H1 (cell line): ENCODE measurements around the gene CTNNBL1. TPM values are rescaled to one million over a fixed set of nuclear protein-coding genes. Genes with fewer than 3 reads are reported as not detected.
A peak's percentile ranks its signal among the peaks of the same experiment; 100 is the strongest.

Source experiments
- ATF2 ChIP-seq: IDR thresholded peaks from 2 replicates; pipeline ENCODE4 v1.6.1; 2012; ENCODE audit warnings: low read length, inconsistent platforms
- CTCF ChIP-seq, 3 experiments: IDR thresholded peaks; 1 replicate in 2 of 3; 2 replicates in 1 of 3; pipeline versions ENCODE4 v1.5.1 to v1.6.1; 2011; ENCODE audit warnings: low read length in 3 of 3, mild to moderate bottlenecking in 3 of 3, inconsistent platforms in 2 of 3, low read depth in 1 of 3, moderate library complexity in 1 of 3; ENCODE audit not compliant: insufficient read depth in 1 of 3; ENCODE audit errors: control extremely low read depth in 1 of 3
- JUN ChIP-seq: IDR thresholded peaks from 2 replicates; pipeline ENCODE4 v1.6.1; 2011; ENCODE audit warnings: low read depth, mild to moderate bottlenecking, improper control_type of control experiment, low read length
- SAP30 ChIP-seq: fragments of 300-600 bp; sonication (generic); IDR thresholded peaks from 2 replicates; pipeline ENCODE4 v1.7.1; 2012; ENCODE audit warnings: low read length, moderate library complexity, mild to moderate bottlenecking, inconsistent platforms; ENCODE audit not compliant: insufficient read depth, insufficient replicate concordance
- SIRT6 ChIP-seq: IDR thresholded peaks from one replicate; pipeline ENCODE4 v1.7.1; 2012; ENCODE audit warnings: low read length, inconsistent platforms
- polyA plus RNA-seq, 7 experiments: library from polyadenylated mRNA; depleted of rRNA in 3 of 7; stranded (reverse) in 5 of 7; unstranded in 2 of 7; fragments of >200 nt in 5 of 7; fragments of 200-250 nt in 2 of 7; gene quantifications; 1 replicate in 5 of 7; 2 replicates in 1 of 7; 4 replicates in 1 of 7; pipeline versions ENCODE4 v1.2.1 to v1.2.3, GENCODE V29; 2011 to 2013; ENCODE audit warnings: missing spikeins in 2 of 7, mixed read lengths in 2 of 7
- total RNA-seq: library from RNA; stranded (reverse); fragmentation: NEBNext Ultra II Directional; extraction: Animal tissue kit (Norgen Biotek cat#: 25700); gene quantifications from 2 replicates; pipeline ENCODE4 v1.2.1, GENCODE V29; 2021

CTNNBL1 gene
- total and polyA plus RNA-seq, 2 of the 8 experiments (the other 6 are each of a cell fraction or from before 2014, with no cell fraction given): 19.6 to 81.6 TPM

- TF ChIP-seq CTCF (IDR thresholded peaks at IDR 0.05; ENCODE audit: control extremely low read depth in 1 of 3, insufficient read depth in 1 of 3, low read depth in 1 of 3, low read length in 3 of 3): peak; percentile 55 to 71 (median 68)
- TF ChIP-seq ATF2: no peak
- no peak for TF ChIP-seq JUN
- no peak for TF ChIP-seq SIRT6
- no peak for TF ChIP-seq SAP30
These were observed 64.5 kb downstream of the CTNNBL1 start (continued) for GRCh38 chr20:37758332-37758731.
